ENCODE data around the gene TXNRD1.
A peak's percentile ranks its signal among the peaks of the same experiment; 100 is the strongest.

Gene TXNRD1

DNA sequence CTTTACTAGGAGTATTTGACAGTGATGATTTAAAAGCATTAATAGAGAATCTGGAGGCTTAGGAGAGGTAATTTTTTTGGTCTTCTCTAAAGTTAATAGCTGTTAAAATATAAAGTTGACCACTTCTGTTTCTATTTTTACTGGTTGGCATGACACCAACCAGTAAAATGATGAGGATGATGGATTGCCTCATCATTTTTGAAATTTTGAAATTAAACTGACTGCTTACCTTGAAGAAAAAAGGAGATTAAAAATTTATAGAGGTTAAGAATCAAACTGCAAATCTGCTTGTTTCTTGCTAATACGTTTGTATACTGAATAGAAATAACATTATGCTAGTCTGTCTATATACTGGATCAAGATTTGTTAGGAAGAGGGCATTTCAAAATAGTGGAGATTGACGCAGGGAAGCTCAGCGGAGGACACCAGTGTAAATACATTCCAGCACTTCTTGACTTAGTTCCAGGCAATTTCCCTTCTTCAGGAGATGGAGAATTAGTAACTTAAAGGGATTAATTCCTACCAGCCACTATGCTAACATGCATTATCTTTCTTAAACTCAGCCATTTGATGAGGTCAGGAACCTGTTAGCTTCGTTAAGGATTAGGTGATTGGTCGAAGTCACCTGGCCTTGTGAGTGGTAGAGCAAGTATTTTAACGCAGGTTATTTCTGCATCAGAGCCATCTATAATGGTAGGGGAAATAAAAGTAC is 91.5 kb downstream of the TXNRD1 start:
- peaks cover 48% of the 10 kb centered on the region for H3K4me1 Mint-ChIP-seq
- peaks cover 53% of the 10 kb centered on the region for H3K36me3 Mint-ChIP-seq (ENCODE audit: low read depth)
- no peaks in the 10 kb centered on the region for H3K27me3 Mint-ChIP-seq (ENCODE audit: low read depth)

DNA sequence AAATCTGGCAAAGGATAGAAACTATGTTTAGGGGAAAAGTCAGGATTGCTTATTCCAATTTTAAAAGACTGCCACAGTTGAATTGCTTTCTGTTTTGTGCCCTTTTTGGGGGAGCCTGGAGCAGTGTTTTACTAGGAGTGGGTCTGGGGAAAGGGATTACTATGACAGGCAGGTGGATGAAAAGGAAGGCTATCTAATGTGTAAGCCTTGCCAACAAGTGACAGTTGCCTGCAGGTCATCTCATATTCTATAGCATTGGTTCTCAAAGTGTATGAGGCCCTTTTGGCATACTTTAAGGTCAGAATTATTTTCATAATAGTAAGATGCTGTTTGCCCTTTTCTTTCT is 92.0 kb downstream of the TXNRD1 start:
- H3K4me1 Mint-ChIP-seq: peaks cover 48% of the 10 kb centered on the region
- no peaks in the 10 kb centered on the region for H3K27me3 Mint-ChIP-seq (ENCODE audit: low read depth)
- H3K27ac Mint-ChIP-seq: peak overlapping the region; percentile 46 to 84 (median 48)

More for the DNA sequence above, 91.5 kb downstream of the TXNRD1 start:
- no peaks in the 10 kb centered on the region for H3K9me3 Mint-ChIP-seq
- no peak overlapping the region for H3K4me3 Mint-ChIP-seq
- TF ChIP-seq, protein P1, sequence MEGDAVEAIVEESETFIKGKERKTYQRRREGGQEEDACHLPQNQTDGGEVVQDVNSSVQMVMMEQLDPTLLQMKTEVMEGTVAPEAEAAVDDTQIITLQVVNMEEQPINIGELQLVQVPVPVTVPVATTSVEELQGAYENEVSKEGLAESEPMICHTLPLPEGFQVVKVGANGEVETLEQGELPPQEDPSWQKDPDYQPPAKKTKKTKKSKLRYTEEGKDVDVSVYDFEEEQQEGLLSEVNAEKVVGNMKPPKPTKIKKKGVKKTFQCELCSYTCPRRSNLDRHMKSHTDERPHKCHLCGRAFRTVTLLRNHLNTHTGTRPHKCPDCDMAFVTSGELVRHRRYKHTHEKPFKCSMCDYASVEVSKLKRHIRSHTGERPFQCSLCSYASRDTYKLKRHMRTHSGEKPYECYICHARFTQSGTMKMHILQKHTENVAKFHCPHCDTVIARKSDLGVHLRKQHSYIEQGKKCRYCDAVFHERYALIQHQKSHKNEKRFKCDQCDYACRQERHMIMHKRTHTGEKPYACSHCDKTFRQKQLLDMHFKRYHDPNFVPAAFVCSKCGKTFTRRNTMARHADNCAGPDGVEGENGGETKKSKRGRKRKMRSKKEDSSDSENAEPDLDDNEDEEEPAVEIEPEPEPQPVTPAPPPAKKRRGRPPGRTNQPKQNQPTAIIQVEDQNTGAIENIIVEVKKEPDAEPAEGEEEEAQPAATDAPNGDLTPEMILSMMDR (IDR thresholded peaks at IDR 0.05; ENCODE audit: unreplicated experiment in 3 of 3): no peak
- H3K27ac Mint-ChIP-seq: peak overlapping the region; percentile 46 to 84 (median 48)

DNA sequence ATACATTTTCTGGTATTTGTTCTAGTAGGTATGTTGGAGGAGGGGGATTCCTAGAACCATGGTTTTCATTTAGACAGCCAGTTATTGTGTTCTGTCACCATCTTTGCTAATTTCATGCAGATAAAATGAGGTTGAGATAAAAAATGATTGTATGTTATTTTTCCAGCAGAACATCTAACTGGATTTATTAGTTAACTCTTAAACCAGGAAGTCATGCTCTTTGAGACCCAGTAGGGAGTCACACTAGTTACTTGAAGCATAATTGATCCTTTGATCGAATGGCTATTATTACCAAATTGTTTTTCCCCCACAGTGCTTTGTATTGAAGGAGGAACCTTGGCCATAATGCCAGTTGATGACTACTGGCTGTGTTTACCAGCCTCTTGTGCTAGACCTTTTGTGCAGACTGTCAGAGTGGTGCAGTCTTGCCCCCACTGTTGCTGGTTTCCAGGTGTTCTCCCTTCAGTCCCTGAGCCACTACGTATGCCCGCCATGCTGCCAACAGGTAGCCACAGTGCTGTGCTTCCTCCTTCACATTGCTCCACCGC is 93.9 kb downstream of the TXNRD1 start:
- no peak overlapping the region for H3K4me3 Mint-ChIP-seq
- no peaks in the 10 kb centered on the region for H3K9me3 Mint-ChIP-seq
- no peak overlapping the region for H3K27ac Mint-ChIP-seq
- H3K27me3 Mint-ChIP-seq (ENCODE audit: low read depth): no peaks in the 10 kb centered on the region
- TF ChIP-seq, protein P1 (IDR thresholded peaks at IDR 0.05; ENCODE audit: unreplicated experiment in 3 of 3): no peak
- H3K4me1 Mint-ChIP-seq: peaks cover 32% of the 10 kb centered on the region
- H3K36me3 Mint-ChIP-seq (ENCODE audit: low read depth): peaks cover 48% of the 10 kb centered on the region

More for the DNA sequence above, 92.0 kb downstream of the TXNRD1 start:
- Mint-ChIP-seq H3K4me3 (no peak overlapping the region), H3K9me3 (no peaks in the 10 kb centered on the region), H3K36me3 (ENCODE audit: low read depth) (peaks cover 54% of the 10 kb centered on the region)
- TF ChIP-seq, protein P1 (IDR thresholded peaks at IDR 0.05; ENCODE audit: unreplicated experiment in 3 of 3): no peak

DNA sequence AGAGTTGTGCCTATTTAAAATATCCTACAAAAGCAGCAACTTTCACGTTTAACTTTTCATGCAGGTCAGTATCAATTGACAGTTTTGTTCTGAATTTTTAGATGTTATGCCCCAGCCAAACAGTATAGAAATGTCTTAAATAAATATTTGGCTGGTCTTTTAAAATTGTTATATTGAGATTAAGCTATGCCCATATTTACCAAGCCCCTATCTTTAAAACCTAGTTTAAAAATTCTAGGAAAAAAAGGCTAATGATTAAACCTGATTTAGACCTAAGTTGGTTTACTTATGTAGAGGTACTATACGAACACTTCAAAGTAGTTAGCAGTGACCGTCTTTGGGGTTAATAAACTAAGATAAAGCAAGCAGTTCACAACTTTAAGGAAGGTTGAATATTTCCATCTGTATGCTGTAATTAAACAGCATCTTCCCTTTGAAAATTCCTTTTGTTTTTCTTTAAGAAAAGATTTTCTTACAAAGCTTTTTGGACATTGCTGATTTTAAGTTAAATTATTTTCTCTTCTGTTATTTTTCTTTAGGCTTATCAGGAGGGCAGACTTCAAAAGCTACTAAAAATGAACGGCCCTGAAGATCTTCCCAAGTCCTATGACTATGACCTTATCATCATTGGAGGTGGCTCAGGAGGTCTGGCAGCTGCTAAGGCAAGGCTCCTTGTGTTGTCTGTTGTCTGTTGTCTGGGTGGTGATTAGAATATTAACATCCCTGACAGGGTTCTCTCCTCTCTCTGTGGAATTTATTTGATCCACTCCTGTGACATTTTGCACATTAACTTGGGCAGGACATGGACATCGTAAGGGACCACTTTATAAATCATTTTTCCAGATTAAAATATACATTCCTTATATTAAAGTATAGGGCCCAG is 95.4 kb downstream of the TXNRD1 start:
- H3K4me1 Mint-ChIP-seq: peaks cover 17% of the 10 kb centered on the region
- H3K36me3 Mint-ChIP-seq (ENCODE audit: low read depth): peaks cover 50% of the 10 kb centered on the region
- no peaks in the 10 kb centered on the region for H3K9me3 Mint-ChIP-seq
- H3K27me3 Mint-ChIP-seq (ENCODE audit: low read depth): no peaks in the 10 kb centered on the region
- no peak overlapping the region for H3K4me3 Mint-ChIP-seq
- no peak overlapping the region for H3K27ac Mint-ChIP-seq
- TF ChIP-seq, protein P1 (IDR thresholded peaks at IDR 0.05; ENCODE audit: unreplicated experiment in 3 of 3): no peak

- TF ChIP-seq, protein P1 (IDR thresholded peaks at IDR 0.05; ENCODE audit: unreplicated experiment in 3 of 3): no peak
- H3K9me3 Mint-ChIP-seq: no peaks in the 10 kb centered on the region
- H3K4me3 Mint-ChIP-seq: no peak overlapping the region
- no peaks in the 10 kb centered on the region for H3K27me3 Mint-ChIP-seq (ENCODE audit: low read depth)
- peaks cover 5% of the 10 kb centered on the region for H3K4me1 Mint-ChIP-seq
- H3K27ac Mint-ChIP-seq: no peak overlapping the region
- H3K36me3 Mint-ChIP-seq (ENCODE audit: low read depth): peaks cover 57% of the 10 kb centered on the region
These were observed 96.6 kb downstream of the TXNRD1 start for GRCh38 chr12:104312202-104312601.
